ENCODE data around the gene FUZ.

DNA sequence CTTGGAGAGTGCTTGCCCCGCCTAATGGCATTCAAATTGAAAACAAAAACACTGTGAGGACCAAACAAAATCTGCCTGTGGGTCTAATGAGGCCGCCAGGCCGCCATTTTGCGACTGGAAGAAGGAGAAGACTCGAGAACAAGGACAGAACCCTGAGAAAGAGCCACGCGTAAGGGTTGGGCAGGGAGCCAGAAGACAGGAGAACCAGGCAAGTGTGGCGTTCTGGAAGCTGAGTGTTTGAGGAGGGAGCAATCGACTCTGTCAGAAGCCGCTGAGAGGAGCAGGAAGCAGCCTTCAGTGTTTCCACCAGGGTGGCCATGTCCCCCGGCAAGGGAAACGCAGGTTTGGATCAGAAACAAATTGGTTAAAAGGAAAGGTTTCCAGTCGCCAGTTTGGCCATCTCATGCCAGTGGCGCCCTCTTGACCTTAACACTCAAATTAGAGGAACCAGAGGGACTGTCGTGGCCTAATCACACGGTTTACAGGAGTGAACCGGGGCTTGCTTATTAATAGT, 27.7 kb upstream of the FUZ start:
- TF ChIP-seq CTCF (IDR thresholded peaks at IDR 0.05) (no peak), POLR2A (IDR thresholded peaks at IDR 0.05) (no peak)
